ENCODE measurements around the gene LAPTM4A. TPM values are rescaled to one million over a fixed set of nuclear protein-coding genes. Genes with fewer than 3 reads are reported as not detected.
A peak's percentile ranks its signal among the peaks of the same experiment; 100 is the strongest.
"Not testable (repeated sequence)": the region's sequence is repeated elsewhere in the genome, so short reads cannot be mapped to it uniquely, and the experiment has no call there.

Gene LAPTM4A
- total RNA-seq, 1 donor from 2014 or later, result 196 TPM

DNA sequence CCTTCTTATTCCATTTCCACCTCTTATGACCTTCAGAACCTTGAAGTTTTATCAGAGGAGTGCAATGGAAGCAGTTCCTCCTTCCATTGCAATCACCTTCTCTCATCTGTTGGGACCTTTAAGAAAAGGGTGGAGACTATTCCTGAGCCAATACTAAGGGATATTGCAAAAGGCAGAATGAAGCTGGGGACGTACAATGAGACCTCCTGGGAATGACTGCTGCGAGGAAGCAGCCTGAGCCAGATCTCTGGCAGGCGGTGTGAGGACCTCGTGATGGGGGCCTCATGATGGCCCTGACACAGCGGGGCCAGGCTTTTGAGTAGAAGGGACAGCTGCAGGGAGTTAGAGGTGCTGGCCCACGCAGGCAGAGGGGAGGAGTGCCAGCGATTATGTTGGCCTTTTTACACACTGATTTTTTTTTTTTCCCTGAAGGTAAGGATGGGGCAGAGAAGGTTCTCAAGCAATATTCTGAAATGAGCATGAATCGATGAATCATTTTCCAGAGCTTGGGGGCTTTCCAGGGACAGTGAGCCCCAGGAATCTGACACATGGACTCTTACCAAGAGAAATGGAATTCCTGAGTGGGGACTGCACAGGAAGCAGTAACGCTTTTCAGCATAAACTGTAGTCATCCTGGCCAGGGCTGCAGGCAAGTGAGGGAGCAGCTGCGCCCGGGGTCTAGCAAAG, 40.0 kb upstream of the LAPTM4A start:
- Mint-ChIP-seq H3K9me3 (peaks cover 4% of the 10 kb centered on the region), H3K27ac (peak overlapping the region; percentile 46), H3K4me3 (peak overlapping the region; percentile 67), H3K27me3 (peaks cover 3% of the 10 kb centered on the region), H3K36me3 (no peaks in the 10 kb centered on the region), H3K4me1 (ENCODE audit: unreplicated experiment) (peaks cover 43% of the 10 kb centered on the region)
- DNase-seq (ENCODE audit: extremely low spot score, unreplicated experiment), result no peak
- TF ChIP-seq, protein P1, sequence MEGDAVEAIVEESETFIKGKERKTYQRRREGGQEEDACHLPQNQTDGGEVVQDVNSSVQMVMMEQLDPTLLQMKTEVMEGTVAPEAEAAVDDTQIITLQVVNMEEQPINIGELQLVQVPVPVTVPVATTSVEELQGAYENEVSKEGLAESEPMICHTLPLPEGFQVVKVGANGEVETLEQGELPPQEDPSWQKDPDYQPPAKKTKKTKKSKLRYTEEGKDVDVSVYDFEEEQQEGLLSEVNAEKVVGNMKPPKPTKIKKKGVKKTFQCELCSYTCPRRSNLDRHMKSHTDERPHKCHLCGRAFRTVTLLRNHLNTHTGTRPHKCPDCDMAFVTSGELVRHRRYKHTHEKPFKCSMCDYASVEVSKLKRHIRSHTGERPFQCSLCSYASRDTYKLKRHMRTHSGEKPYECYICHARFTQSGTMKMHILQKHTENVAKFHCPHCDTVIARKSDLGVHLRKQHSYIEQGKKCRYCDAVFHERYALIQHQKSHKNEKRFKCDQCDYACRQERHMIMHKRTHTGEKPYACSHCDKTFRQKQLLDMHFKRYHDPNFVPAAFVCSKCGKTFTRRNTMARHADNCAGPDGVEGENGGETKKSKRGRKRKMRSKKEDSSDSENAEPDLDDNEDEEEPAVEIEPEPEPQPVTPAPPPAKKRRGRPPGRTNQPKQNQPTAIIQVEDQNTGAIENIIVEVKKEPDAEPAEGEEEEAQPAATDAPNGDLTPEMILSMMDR (conservative IDR thresholded peaks at IDR 0.05), result no peak

DNA sequence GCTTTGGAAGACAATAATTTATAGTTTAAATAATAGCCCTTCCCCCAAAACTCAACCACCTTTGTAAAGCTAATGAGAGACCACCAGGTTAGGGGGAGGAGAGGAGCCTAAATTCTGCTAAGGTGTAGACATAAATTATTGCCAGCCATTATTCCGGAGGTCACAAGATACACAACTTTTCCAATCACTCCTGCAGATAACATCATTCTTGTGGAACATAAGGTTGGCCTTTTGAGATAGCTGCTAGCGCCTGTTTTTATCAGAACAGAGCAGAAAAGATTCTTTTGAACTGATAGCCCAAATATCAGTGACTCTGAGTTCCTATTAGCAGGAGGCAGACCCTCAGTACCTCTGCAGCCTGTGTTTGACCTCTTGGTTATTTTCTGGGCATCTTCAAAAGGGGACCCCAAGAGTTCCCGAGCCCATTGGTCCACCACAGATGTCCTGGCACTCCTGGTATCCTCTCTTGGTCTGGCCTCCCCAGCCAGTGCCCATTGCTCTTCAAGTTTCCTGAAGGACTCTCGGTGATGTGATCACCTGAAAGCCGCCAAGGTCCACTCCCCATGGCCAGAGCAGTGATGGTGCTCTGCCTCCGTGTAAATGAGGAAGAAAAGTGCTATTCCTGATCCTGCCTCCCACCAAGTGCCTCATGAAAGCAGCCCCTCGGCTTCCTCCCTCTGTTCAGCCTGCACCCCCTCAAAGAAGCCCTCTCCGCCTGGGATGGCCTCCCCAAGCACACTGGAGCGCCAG, 38.5 kb upstream of the LAPTM4A start:
- Mint-ChIP-seq H3K4me3 (no peak overlapping the region), H3K9me3 (peaks cover 4% of the 10 kb centered on the region), H3K27me3 (peaks cover 3% of the 10 kb centered on the region), H3K27ac (no peak overlapping the region), H3K36me3 (no peaks in the 10 kb centered on the region), H3K4me1 (ENCODE audit: unreplicated experiment) (peaks cover 43% of the 10 kb centered on the region)
- TF ChIP-seq, protein P1 (conservative IDR thresholded peaks at IDR 0.05), result no peak
- DNase-seq (ENCODE audit: extremely low spot score, unreplicated experiment), result no peak

DNA sequence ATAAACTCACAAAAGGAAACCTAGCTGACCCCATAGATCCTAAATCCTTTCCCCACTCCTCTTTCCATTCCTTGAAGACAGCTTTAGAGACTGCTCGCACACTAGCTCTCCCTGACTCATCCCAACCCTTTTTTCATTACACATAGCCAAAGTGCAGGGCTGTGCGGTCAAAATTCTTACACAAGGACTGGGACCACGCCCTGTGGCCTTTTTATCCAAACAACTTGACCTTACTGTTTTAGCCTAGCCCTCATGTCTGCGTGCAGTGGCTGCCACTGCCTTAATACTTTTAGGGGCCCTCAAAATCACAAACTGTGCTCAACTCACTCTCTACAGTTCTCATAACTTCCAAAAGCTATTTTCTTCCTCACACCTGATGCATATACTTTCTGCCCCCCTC, 34.5 kb upstream of the LAPTM4A start:
- H3K27ac Mint-ChIP-seq; H3K4me3 Mint-ChIP-seq; H3K9me3 Mint-ChIP-seq; H3K27me3 Mint-ChIP-seq; DNase-seq (ENCODE audit: extremely low spot score, unreplicated experiment); H3K36me3 Mint-ChIP-seq: not testable (repeated sequence)
- peaks cover 12% of the 10 kb centered on the region for H3K4me1 Mint-ChIP-seq (ENCODE audit: unreplicated experiment)

DNA sequence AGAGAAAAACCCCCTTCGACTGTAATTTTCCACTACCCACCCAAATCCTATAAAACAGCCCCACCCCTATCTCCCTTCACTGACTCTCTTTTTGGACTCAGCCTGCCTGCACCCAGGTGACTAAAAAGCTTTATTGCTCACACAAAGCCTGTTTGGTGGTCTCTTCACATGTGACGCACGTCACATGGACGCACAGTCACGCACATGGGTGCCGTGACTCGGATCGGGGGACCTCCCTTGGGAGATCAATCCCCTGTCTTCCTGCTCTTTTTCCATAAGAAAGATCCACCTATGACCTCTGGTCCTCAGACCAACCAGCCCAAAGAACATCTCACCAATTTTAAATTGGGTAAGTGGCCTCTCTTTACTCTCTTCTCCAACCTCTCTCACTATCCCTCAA, 31.4 kb upstream of the LAPTM4A start:
- DNase-seq (ENCODE audit: extremely low spot score, unreplicated experiment); H3K36me3 Mint-ChIP-seq; H3K9me3 Mint-ChIP-seq; H3K4me3 Mint-ChIP-seq; H3K27ac Mint-ChIP-seq; H3K4me1 Mint-ChIP-seq (ENCODE audit: unreplicated experiment); H3K27me3 Mint-ChIP-seq: not testable (repeated sequence)

DNA sequence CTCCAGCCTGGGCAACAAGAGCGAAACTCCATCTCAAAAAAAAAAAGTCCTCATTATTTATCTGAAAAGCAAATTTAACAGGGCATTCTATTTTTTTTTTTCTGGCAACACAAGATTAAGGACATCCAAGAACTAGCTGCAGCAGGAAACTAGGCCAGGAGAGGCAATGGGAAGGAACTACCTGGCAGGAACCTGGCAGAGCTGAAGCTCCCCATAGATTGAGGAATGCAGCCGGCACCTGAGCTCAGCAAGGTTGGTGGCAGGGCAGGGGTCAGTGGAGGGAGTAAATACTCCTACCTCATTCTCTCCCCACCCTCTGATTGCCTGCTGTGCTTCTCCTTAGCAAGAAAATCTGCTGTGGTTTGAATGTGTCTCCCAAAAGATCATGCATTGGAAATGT, 30.4 kb upstream of the LAPTM4A start:
- H3K27me3 Mint-ChIP-seq, result no peaks in the 10 kb centered on the region
- no peaks in the 10 kb centered on the region for H3K4me1 Mint-ChIP-seq (ENCODE audit: unreplicated experiment)
- DNase-seq (ENCODE audit: extremely low spot score, unreplicated experiment), result no peak
- TF ChIP-seq, protein P1 (conservative IDR thresholded peaks at IDR 0.05), result no peak
- no peak overlapping the region for H3K4me3 Mint-ChIP-seq
- H3K9me3 Mint-ChIP-seq, result peaks cover 11% of the 10 kb centered on the region
- no peak overlapping the region for H3K27ac Mint-ChIP-seq
- peaks cover 3% of the 10 kb centered on the region for H3K36me3 Mint-ChIP-seq

DNA sequence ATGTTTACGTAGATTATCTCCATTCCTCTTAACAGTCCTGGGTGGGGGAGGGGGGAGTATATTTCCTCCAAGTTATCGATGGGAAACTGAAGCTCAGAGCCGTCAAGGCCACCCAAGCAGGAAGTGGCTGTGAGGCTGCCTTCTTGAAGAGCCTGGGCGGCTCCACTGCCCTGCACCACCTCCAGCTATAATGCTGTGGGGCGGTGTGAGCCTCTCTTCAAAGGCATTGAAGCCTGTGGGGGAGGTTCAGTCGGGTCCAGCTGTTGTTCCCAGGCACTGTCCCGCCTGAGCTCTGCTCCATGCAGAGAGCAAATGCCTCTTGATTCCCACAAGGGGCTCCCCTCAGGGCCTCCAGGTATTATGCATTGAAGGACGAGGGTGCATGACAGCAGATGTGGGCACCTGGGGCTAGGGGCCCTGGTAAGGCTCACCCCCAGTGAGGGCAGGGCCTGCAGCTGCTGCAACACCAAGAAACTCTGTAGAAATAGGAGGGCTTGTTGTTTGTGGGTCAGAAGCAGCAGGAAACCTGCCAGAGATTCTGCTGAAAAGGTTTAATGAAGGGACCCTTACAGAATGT, 29.5 kb upstream of the LAPTM4A start:
- peaks cover 3% of the 10 kb centered on the region for H3K36me3 Mint-ChIP-seq
- no peaks in the 10 kb centered on the region for H3K4me1 Mint-ChIP-seq (ENCODE audit: unreplicated experiment)
- no peaks in the 10 kb centered on the region for H3K27me3 Mint-ChIP-seq
- H3K4me3 Mint-ChIP-seq, result no peak overlapping the region
- peaks cover 11% of the 10 kb centered on the region for H3K9me3 Mint-ChIP-seq
- DNase-seq (ENCODE audit: extremely low spot score, unreplicated experiment), result no peak
- TF ChIP-seq, protein P1 (conservative IDR thresholded peaks at IDR 0.05), result no peak
- H3K27ac Mint-ChIP-seq, result no peak overlapping the region

Data from type B pancreatic cell (in vitro differentiated cells).